ENCODE measurements around the gene USP5. TPM values are rescaled to one million over a fixed set of nuclear protein-coding genes. Genes with fewer than 3 reads are reported as not detected.

USP5 gene
- total RNA-seq, 1 experiment from 2014 or later: 308 TPM

DNA sequence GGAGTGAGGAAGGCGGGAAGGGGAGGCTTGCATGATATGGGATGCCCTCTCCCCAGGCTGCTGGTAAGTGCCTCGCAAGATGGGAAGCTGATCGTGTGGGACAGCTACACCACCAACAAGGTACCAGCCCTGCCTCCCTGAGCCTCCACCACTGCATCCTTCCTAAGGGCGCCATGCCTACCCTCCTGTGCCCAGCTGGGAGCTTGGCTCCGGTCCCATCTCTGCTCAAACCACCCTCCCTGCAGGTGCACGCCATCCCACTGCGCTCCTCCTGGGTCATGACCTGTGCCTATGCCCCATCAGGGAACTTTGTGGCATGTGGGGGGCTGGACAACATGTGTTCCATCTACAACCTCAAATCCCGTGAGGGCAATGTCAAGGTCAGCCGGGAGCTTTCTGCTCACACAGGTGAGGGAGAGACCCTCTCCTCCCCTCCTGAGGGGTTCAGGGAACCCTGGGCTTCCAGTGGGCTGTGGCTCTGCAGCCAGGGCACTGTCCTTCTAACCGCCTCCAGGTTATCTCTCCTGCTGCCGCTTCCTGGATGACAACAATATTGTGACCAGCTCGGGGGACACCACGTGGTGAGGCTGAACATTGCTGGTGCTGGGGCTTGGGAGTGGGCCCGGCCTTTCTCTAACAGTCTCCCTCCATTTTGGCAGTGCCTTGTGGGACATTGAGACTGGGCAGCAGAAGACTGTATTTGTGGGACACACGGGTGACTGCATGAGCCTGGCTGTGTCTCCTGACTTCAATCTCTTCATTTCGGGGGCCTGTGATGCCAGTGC, 8.6 kb upstream of the USP5 start:
- BruUV-seq (replicated peaks): no TSS peak
- peaks cover 20% of the 10 kb centered on the region; the same call in 1 of the 2 replicates for H3F3A ChIP-seq (ENCODE audit: insufficient read depth, low read depth)
- peak in 1 of 2 experiments; percentile 32 for DNase-seq
- H3K4me1 ChIP-seq (replicated peaks; ENCODE audit: insufficient read depth): no peaks in the 10 kb centered on the region
- intact Hi-C loops (cut with micrococcal nuclease; ENCODE audit: unreplicated experiment): no loop called here
- H3K27me3 ChIP-seq (ENCODE audit: insufficient read depth, low read depth): no peaks in the 10 kb centered on the region; the same call in 1 of the 2 replicates
- POLR2A ChIA-PET (ENCODE audit: unreplicated experiment): interaction anchor here (0.6 kb wide), 4 partner anchors 10 to 742 kb away, joined by 6 to 24 read pairs (median 7); no protein-coding TSS in a partner anchor
- no peak overlapping the region for H3K4me2 ChIP-seq
- CTCF ChIA-PET: interaction anchor here (0.6 to 1.2 kb wide), 3 partner anchors 8 to 48 kb away, joined by 6 to 18 read pairs (median 7); partner anchors contain the start of gene GPR162
- no peaks in the 10 kb centered on the region for H3K9me3 ChIP-seq (ENCODE audit: insufficient read depth, low read depth)
- no peaks in the 10 kb centered on the region for H3K36me3 ChIP-seq (ENCODE audit: low read depth)
- TF ChIP-seq, protein P1, sequence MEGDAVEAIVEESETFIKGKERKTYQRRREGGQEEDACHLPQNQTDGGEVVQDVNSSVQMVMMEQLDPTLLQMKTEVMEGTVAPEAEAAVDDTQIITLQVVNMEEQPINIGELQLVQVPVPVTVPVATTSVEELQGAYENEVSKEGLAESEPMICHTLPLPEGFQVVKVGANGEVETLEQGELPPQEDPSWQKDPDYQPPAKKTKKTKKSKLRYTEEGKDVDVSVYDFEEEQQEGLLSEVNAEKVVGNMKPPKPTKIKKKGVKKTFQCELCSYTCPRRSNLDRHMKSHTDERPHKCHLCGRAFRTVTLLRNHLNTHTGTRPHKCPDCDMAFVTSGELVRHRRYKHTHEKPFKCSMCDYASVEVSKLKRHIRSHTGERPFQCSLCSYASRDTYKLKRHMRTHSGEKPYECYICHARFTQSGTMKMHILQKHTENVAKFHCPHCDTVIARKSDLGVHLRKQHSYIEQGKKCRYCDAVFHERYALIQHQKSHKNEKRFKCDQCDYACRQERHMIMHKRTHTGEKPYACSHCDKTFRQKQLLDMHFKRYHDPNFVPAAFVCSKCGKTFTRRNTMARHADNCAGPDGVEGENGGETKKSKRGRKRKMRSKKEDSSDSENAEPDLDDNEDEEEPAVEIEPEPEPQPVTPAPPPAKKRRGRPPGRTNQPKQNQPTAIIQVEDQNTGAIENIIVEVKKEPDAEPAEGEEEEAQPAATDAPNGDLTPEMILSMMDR (conservative IDR thresholded peaks at IDR 0.05): no peak
- no peak for TF ChIP-seq EZH2 (IDR thresholded peaks at IDR 0.05; ENCODE audit: low read depth)
- no peak overlapping the region for H2AFZ ChIP-seq
- H3K9me2 ChIP-seq (ENCODE audit: insufficient read depth): no peaks in the 10 kb centered on the region
- H3K79me2 ChIP-seq (ENCODE audit: low read depth): no peaks in the 10 kb centered on the region
- no peak overlapping the region for H3K4me3 ChIP-seq
- no peak overlapping the region for H3K27ac ChIP-seq
- no peaks in the 10 kb centered on the region for H4K20me1 ChIP-seq (ENCODE audit: insufficient read depth)

DNA sequence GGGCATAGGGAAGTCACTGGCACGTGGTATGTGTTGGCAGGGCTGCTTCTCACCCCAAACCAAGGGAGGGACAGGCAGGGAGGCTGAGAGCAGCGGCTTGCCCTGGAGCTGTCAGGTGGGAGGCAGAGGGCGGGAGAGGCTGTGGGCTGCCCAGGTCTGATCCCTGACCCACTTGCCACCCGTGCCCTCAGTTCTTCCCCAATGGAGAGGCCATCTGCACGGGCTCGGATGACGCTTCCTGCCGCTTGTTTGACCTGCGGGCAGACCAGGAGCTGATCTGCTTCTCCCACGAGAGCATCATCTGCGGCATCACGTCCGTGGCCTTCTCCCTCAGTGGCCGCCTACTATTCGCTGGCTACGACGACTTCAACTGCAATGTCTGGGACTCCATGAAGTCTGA, 6.6 kb upstream of the USP5 start:
- Histone ChIP-seq H3F3A (ENCODE audit: insufficient read depth, low read depth) (peaks cover 21% of the 10 kb centered on the region; the same call in 1 of the 2 replicates), H3K4me2 (no peak overlapping the region), H3K79me2 (ENCODE audit: low read depth) (peaks cover 12% of the 10 kb centered on the region), H3K27ac (no peak overlapping the region), H3K9me3 (ENCODE audit: insufficient read depth, low read depth) (no peaks in the 10 kb centered on the region), H3K27me3 (ENCODE audit: insufficient read depth, low read depth) (no peaks in the 10 kb centered on the region), H2AFZ (no peak overlapping the region), H3K36me3 (ENCODE audit: low read depth) (no peaks in the 10 kb centered on the region), H3K9me2 (ENCODE audit: insufficient read depth) (no peaks in the 10 kb centered on the region), H3K4me3 (no peak overlapping the region), H4K20me1 (ENCODE audit: insufficient read depth) (no peaks in the 10 kb centered on the region), H3K4me1 (replicated peaks; ENCODE audit: insufficient read depth) (peaks cover 8% of the 10 kb centered on the region)
- TF ChIP-seq, protein P1 (conservative IDR thresholded peaks at IDR 0.05): no peak
- TF ChIP-seq EZH2 (IDR thresholded peaks at IDR 0.05; ENCODE audit: low read depth): no peak
- no TSS peak for BruUV-seq (replicated peaks)
- DNase-seq: no peak
- ChIA-PET CTCF (no interaction called here), POLR2A (ENCODE audit: unreplicated experiment) (no interaction called here)
- intact Hi-C loops (cut with micrococcal nuclease; ENCODE audit: unreplicated experiment): no loop called here

DNA sequence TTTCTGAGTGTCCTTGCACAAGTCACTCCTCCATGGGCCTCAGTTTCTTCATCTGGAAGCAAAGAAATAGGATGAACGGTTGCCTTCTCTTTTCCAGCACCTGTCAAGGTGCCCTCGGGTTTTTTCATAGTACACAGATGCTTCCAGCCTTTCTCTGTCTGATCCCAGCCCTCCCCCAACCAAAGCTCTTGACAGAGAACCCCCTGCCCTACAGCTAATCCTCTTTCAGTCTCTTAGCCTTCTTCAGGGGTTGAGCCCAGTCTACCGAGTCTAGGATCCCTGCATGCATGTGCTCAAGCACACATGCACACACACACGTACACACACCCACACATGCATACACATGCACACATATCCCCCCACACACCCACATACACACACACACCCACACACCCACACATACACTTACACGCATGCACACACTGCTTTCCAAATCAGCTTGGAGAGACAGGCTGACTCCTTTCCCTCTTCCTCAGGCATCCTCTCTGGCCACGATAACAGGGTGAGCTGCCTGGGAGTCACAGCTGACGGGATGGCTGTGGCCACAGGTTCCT, 5.6 kb upstream of the USP5 start:
- Histone ChIP-seq H4K20me1 (ENCODE audit: insufficient read depth) (no peaks in the 10 kb centered on the region), H3K27me3 (ENCODE audit: insufficient read depth, low read depth) (no peaks in the 10 kb centered on the region), H3K9me2 (ENCODE audit: insufficient read depth) (no peaks in the 10 kb centered on the region), H3K9me3 (ENCODE audit: insufficient read depth, low read depth) (no peaks in the 10 kb centered on the region), H3K4me3 (no peak overlapping the region), H3K27ac (no peak overlapping the region), H3K36me3 (ENCODE audit: low read depth) (no peaks in the 10 kb centered on the region), H2AFZ (no peak overlapping the region), H3K79me2 (ENCODE audit: low read depth) (peaks cover 19% of the 10 kb centered on the region), H3K4me1 (replicated peaks; ENCODE audit: insufficient read depth) (peaks cover 12% of the 10 kb centered on the region), H3F3A (ENCODE audit: insufficient read depth, low read depth) (peaks cover 23% of the 10 kb centered on the region; the same call in 1 of the 2 replicates), H3K4me2 (no peak overlapping the region)
- intact Hi-C loops (cut with micrococcal nuclease; ENCODE audit: unreplicated experiment): no loop called here
- no peak for DNase-seq
- BruUV-seq (replicated peaks): no TSS peak
- TF ChIP-seq EZH2 (IDR thresholded peaks at IDR 0.05; ENCODE audit: low read depth): no peak
- TF ChIP-seq, protein P1 (conservative IDR thresholded peaks at IDR 0.05): no peak
- POLR2A ChIA-PET (ENCODE audit: unreplicated experiment): no interaction called here
- CTCF ChIA-PET: no interaction called here
